GM19324 (cell line): ENCODE measurements around the gene ITPKB.

ENCODE experiments used
- ATAC-seq: cut with Tn5 transposase; IDR thresholded peaks from one replicate; pipeline ENCODE4 v1.9.1; 2021; ENCODE audit warnings: mild to moderate bottlenecking, moderate library complexity; ENCODE audit not compliant: unreplicated experiment, low FRiP score

Gene ITPKB

GRCh38 chr1:226655251-226656163, 83.6 kb downstream of the ITPKB start:
- ATAC-seq, result no peak

GRCh38 chr1:226654668-226655055, 84.4 kb downstream of the ITPKB start:
- ATAC-seq, result no peak

- no peak for ATAC-seq
Measured at GRCh38 chr1:226654046-226654667, 84.9 kb downstream of the ITPKB start.

- ATAC-seq, result peak; percentile 84
Measured at GRCh38 chr1:226653311-226653921, 85.7 kb downstream of the ITPKB start.

- no peak for ATAC-seq
Measured at GRCh38 chr1:226652613-226653012, 86.5 kb downstream of the ITPKB start.

- no peak for ATAC-seq
Measured at GRCh38 chr1:226651732-226652105, 87.4 kb downstream of the ITPKB start.

- ATAC-seq, result no peak
Measured at GRCh38 chr1:226651041-226651731, 87.9 kb downstream of the ITPKB start.

GRCh38 chr1:226650236-226650841, 88.7 kb downstream of the ITPKB start:
- ATAC-seq, result no peak

GRCh38 chr1:226649780-226650179, 89.3 kb downstream of the ITPKB start:
- ATAC-seq, result no peak

GRCh38 chr1:226649244-226649643, 89.8 kb downstream of the ITPKB start:
- ATAC-seq, result no peak

GRCh38 chr1:226648421-226648820, 90.7 kb downstream of the ITPKB start:
- ATAC-seq, result no peak

GRCh38 chr1:226647719-226648118, 91.4 kb downstream of the ITPKB start:
- no peak for ATAC-seq

- ATAC-seq, result no peak
Measured at GRCh38 chr1:226646870-226647449, 92.1 kb downstream of the ITPKB start.

GRCh38 chr1:226646026-226646869, 92.8 kb downstream of the ITPKB start:
- ATAC-seq, result no peak

GRCh38 chr1:226645279-226645976, 93.7 kb downstream of the ITPKB start:
- ATAC-seq, result no peak

- no peak for ATAC-seq
Measured at GRCh38 chr1:226644541-226645176, 94.4 kb downstream of the ITPKB start.

- ATAC-seq, result peak; percentile 15
Measured at GRCh38 chr1:226643611-226644540, 95.2 kb downstream of the ITPKB start.
